A549 (cell line): ENCODE measurements around the gene STRIP2. TPM values are rescaled to one million over a fixed set of nuclear protein-coding genes. Genes with fewer than 3 reads are reported as not detected.
A peak's percentile ranks its signal among the peaks of the same experiment; 100 is the strongest.
"Not testable (repeated sequence)": the region's sequence is repeated elsewhere in the genome, so short reads cannot be mapped to it uniquely, and the experiment has no call there.

ENCODE experiments used
- ATAC-seq, 2 experiments: fragments of 200-7000 bp in 1 of 2; fragments of >200 bp in 1 of 2; cut with Nextera tagmentation in 1 of 2; cut with Tn5 transposase in 1 of 2; 3 replicates each; pipeline versions ENCODE4 v1.8.0 to v1.9.1; 2018 to 2020; ENCODE audit warnings: mild to moderate bottlenecking in 1 of 2, moderate library complexity in 1 of 2
- CTCF ChIA-PET: fragments of 300-600 bp; sonication (Branson Sonifier 250); formaldehyde crosslinking; extraction: SDS; loops from one replicate; lab custom pipeline; 2021; ENCODE audit warnings: antibody characterized with exemption, inconsistent platforms; lab: Yijun Ruan, JAX
- POLR2A ChIA-PET: fragments of 350-600 bp; formaldehyde crosslinking; extraction: SDS; loops from one replicate; lab custom pipeline; 2021; ENCODE audit warnings: antibody characterized with exemption, inconsistent platforms; lab: Yijun Ruan, JAX
- DNase-seq, 2 experiments: peaks; one replicate each; pipeline versions ENCODE4 v3.0.0 to v3.0.0-alpha.2; 2011 to 2016; ENCODE audit warnings: low read depth in 1 of 2, low spot score in 1 of 2
- FAIRE-seq: peaks from 2 replicates; lab custom pipeline; 2011; peaks lifted over from hg19 to GRCh38; lab: Jason Lieb, UNC
- H3K27ac ChIP-seq, 2 experiments: fragments of >200 bp; sonication (Bioruptor Twin); formaldehyde crosslinking; 3 replicates each; pipeline ENCODE4 v1.5.1; 2016 to 2017
- H3K4me1 ChIP-seq: fragments of >200 bp; sonication (Bioruptor Twin); formaldehyde crosslinking; 3 replicates; pipeline ENCODE4 v1.6.1; 2016
- H3K4me2 ChIP-seq: fragments of >200 bp; sonication (Bioruptor Twin); formaldehyde crosslinking; 3 replicates; pipeline ENCODE4 v1.6.1; 2016
- H3K4me3 ChIP-seq: fragments of >200 bp; sonication (Bioruptor Twin); formaldehyde crosslinking; 3 replicates; pipeline ENCODE4 v1.5.1; 2016
- H3K9me3 ChIP-seq: fragments of >200 bp; sonication (Bioruptor Twin); formaldehyde crosslinking; 3 replicates; pipeline ENCODE4 v1.6.1; 2016
- CEBPB ChIP-seq, 2 experiments: fragments of >200 bp in 1 of 2; sonication (Bioruptor Twin) in 1 of 2; formaldehyde crosslinking in 1 of 2; IDR thresholded peaks; 2 replicates each; pipeline ENCODE4 v1.6.1; 2012 to 2016
- CHD2 ChIP-seq: fragments of 150-350 bp; IDR thresholded peaks from 2 replicates; pipeline ENCODE4 v1.6.1; 2014; ENCODE audit warnings: low read length; ENCODE audit not compliant: partially characterized antibody
- E2F6 ChIP-seq: IDR thresholded peaks from 2 replicates; pipeline ENCODE4 v1.6.1; 2012; ENCODE audit warnings: low read depth, borderline replicate concordance
- EHF ChIP-seq: fragments of 250-450 bp; sonication (Bioruptor Pico); IDR thresholded peaks from 2 replicates; pipeline ENCODE4 v1.5.0; 2020; ENCODE audit warnings: mild to moderate bottlenecking
- ELK1 ChIP-seq: fragments of 150-350 bp; IDR thresholded peaks from 2 replicates; pipeline ENCODE4 v1.6.1; 2014; ENCODE audit warnings: low read depth, mild to moderate bottlenecking, low read length
- FOSB ChIP-seq: fragments of 250-450 bp; sonication (Bioruptor Pico); IDR thresholded peaks from 2 replicates; pipeline ENCODE4 v1.5.0; 2020; ENCODE audit warnings: mild to moderate bottlenecking, moderate library complexity
- FOSL2 ChIP-seq, 2 experiments: fragments of 450-650 bp in 1 of 2; fragments of >200 bp in 1 of 2; sonication (Bioruptor Twin) in 1 of 2; formaldehyde crosslinking; IDR thresholded peaks; 2 replicates each; pipeline versions ENCODE4 v1.5.0 to v1.6.1; 2016 to 2020; ENCODE audit warnings: mild to moderate bottlenecking in 1 of 2, moderate library complexity in 1 of 2
- HOXA7 ChIP-seq: fragments of 250-450 bp; sonication (Bioruptor Pico); IDR thresholded peaks from 2 replicates; pipeline ENCODE4 v1.5.0; 2020; ENCODE audit warnings: mild to moderate bottlenecking, moderate library complexity
- JUNB ChIP-seq: fragments of >200 bp; sonication (Bioruptor Twin); formaldehyde crosslinking; IDR thresholded peaks from 2 replicates; pipeline ENCODE4 v1.6.1; 2016
- KDM1A ChIP-seq: fragments of 200-600 bp; sonication (generic); IDR thresholded peaks from 2 replicates; pipeline ENCODE4 v1.6.1; 2016; ENCODE audit warnings: low read depth, mild to moderate bottlenecking
- MYC ChIP-seq: IDR thresholded peaks from 2 replicates; pipeline ENCODE4 v1.6.1; 2012; ENCODE audit warnings: mild to moderate bottlenecking, inconsistent platforms, low read length, improper control_type of control experiment, borderline replicate concordance
- NFE2L2 ChIP-seq: fragments of 150-350 bp; conservative IDR thresholded peaks from 2 replicates; pipeline ENCODE4 v1.6.1; 2014; ENCODE audit warnings: low read length
- NR3C1 ChIP-seq: fragments of >200 bp; sonication (Bioruptor Twin); formaldehyde crosslinking; IDR thresholded peaks from 3 replicates; pipeline ENCODE4 v1.6.1; 2017
- RNF2 ChIP-seq: fragments of 200-600 bp; sonication (generic); IDR thresholded peaks from 2 replicates; pipeline ENCODE4 v1.6.1; 2016; ENCODE audit warnings: low read depth, mild to moderate bottlenecking, antibody characterized with exemption, moderate library complexity, borderline replicate concordance
- SREBF2 ChIP-seq: fragments of 450-650 bp; IDR thresholded peaks from 2 replicates; pipeline ENCODE4 v1.6.1; 2014; ENCODE audit warnings: mild to moderate bottlenecking, moderate library complexity
- ZFP36 ChIP-seq: fragments of 450-650 bp; IDR thresholded peaks from 2 replicates; pipeline ENCODE4 v1.6.1; 2014; ENCODE audit warnings: borderline replicate concordance; ENCODE audit not compliant: partially characterized antibody
- WGBS: methylation state at CpG from one replicate; pipeline ENCODE4 v1.1.6; 2017; ENCODE audit errors: missing lambda C conversion rate; 5-methylcytosine and 5-hydroxymethylcytosine counted together
- polyA plus RNA-seq, 4 experiments: library from polyadenylated mRNA; depleted of rRNA in 3 of 4; stranded (reverse); fragments of >200 nt; fragmentation: RNase III in 1 of 4; extraction: RNeasy Plus Mini Kit Qiagen cat#74134 plus additional on column Dnase treatment in 1 of 4; gene quantifications; 2 replicates in 3 of 4; 3 replicates in 1 of 4; pipeline ENCODE4 v1.2.3, GENCODE V29; 2011 to 2017
- TF ChIP-seq, protein P1 (sequence below): IDR thresholded peaks from 2 replicates; pipeline ENCODE4 v1.6.1; 2012
- TF ChIP-seq, protein P2 (sequence below): fragments of 250-450 bp; sonication (Bioruptor Pico); IDR thresholded peaks from 2 replicates; pipeline ENCODE4 v1.5.0; 2021; ENCODE audit warnings: mild to moderate bottlenecking, moderate library complexity, borderline replicate concordance
- TF ChIP-seq, protein P3 (sequence below): fragments of 450-650 bp; IDR thresholded peaks from 2 replicates; pipeline ENCODE4 v1.6.1; 2014; ENCODE audit warnings: antibody characterized with exemption
- TF ChIP-seq, protein P4 (sequence below): fragments of 200-600 bp; sonication (generic); IDR thresholded peaks from 2 replicates; pipeline ENCODE4 v1.6.1; 2016; ENCODE audit warnings: antibody characterized with exemption, mild to moderate bottlenecking, moderate library complexity

The STRIP2 gene
- polyA plus RNA-seq, 2 of the 4 experiments (the other 2 are of a cell fraction) = 4.9 to 7.2 TPM

DNA sequence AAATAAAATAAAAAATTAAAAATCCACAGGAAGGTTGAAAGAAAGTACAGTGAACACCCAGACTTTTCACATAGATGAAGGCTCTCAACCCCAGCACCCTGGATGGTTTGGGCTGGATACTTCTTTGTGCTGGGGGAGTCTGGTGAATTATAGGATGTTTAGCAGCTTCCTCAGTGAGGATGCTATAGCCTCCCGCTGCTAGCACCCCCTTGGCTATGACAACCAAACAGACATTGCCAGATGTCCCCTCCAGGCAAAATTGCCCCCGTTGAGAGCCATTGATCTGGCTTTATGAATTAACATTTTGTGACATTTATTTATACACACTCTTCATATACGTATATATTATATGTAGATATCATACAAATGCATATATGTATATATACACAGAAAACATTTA, 89.7 kb downstream of the STRIP2 start:
- FAIRE-seq (no peak), DNase-seq (no peak), ATAC-seq (no peak)
- no peak overlapping the region for H3K4me3 ChIP-seq
- H3K9me3 ChIP-seq = no peaks in the 10 kb centered on the region
- no peak overlapping the region for H3K4me2 ChIP-seq
- H3K27ac ChIP-seq = no peak overlapping the region
- no peak for TF ChIP-seq HOXA7 (CRISPR knock-in tag)
- no peak for TF ChIP-seq NFE2L2
- TF ChIP-seq E2F6 = no peak
- no peak for TF ChIP-seq RNF2
- no peak for TF ChIP-seq EHF (CRISPR knock-in tag)
- TF ChIP-seq CHD2 = no peak
- TF ChIP-seq SREBF2 = no peak
- TF ChIP-seq, protein P1, sequence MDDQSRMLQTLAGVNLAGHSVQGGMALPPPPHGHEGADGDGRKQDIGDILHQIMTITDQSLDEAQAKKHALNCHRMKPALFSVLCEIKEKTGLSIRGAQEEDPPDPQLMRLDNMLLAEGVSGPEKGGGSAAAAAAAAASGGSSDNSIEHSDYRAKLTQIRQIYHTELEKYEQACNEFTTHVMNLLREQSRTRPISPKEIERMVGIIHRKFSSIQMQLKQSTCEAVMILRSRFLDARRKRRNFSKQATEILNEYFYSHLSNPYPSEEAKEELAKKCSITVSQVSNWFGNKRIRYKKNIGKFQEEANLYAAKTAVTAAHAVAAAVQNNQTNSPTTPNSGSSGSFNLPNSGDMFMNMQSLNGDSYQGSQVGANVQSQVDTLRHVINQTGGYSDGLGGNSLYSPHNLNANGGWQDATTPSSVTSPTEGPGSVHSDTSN = no peak
- TF ChIP-seq KDM1A = no peak
- TF ChIP-seq MYC = no peak
- no peak for TF ChIP-seq FOSL2 (IDR thresholded peaks at IDR 0.05)
- TF ChIP-seq FOSL2 (CRISPR knock-in tag; IDR thresholded peaks at IDR 0.05) = no peak
- TF ChIP-seq FOSB (CRISPR knock-in tag) = no peak
- TF ChIP-seq, protein P2, sequence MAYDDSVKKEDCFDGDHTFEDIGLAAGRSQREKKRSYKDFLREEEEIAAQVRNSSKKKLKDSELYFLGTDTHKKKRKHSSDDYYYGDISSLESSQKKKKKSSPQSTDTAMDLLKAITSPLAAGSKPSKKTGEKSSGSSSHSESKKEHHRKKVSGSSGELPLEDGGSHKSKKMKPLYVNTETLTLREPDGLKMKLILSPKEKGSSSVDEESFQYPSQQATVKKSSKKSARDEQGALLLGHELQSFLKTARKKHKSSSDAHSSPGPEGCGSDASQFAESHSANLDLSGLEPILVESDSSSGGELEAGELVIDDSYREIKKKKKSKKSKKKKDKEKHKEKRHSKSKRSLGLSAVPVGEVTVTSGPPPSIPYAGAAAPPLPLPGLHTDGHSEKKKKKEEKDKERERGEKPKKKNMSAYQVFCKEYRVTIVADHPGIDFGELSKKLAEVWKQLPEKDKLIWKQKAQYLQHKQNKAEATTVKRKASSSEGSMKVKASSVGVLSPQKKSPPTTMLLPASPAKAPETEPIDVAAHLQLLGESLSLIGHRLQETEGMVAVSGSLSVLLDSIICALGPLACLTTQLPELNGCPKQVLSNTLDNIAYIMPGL (CRISPR knock-in tag) = no peak
- ChIA-PET POLR2A (no interaction called here), CTCF (interaction anchor here (1.0 to 2.1 kb wide), 2 partner anchors 87 to 118 kb away, joined by 4 to 6 read pairs; partner anchors contain the start of gene NRF1)
- WGBS = 54% methylated on average over 3 of the region's 3 CpGs
- H3K4me1 ChIP-seq = peaks cover 4% of the 10 kb centered on the region; the same call in 1 of the 3 replicates

DNA sequence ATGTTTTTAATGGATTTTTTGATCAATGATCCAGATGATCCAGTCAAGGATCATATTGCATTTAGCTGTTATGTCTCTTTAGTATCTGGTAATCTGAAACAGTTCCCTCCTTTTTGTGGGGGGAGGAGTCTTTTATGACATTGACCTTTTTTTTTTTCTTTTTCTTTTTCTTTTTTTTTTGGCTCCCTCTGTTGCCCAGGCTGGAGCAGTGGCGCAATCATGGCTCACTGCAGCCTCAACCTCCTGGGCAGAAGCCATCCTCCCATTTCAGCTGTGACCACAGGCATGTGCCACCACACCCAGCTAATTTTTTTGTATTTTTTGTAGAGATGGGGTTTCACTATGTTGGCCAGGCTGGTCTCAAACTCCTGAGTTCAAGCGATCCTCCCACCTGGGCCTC, 90.2 kb downstream of the STRIP2 start:
- H3K4me3 ChIP-seq, H3K4me1 ChIP-seq, FAIRE-seq, H3K9me3 ChIP-seq: not testable (repeated sequence)
- WGBS = 58% methylated on average over 2 of the region's 2 CpGs
- ChIA-PET POLR2A (interaction anchor here (1.1 kb wide), 1 partner anchor 21 kb away, joined by 4 read pairs; no protein-coding TSS in a partner anchor), CTCF (interaction anchor here (1.0 kb wide), 1 partner anchor 118 kb away, joined by 4 read pairs; no protein-coding TSS in a partner anchor)
- ATAC-seq = peak in 1 of 2 experiments; percentile 42; a peak in 3 of 6 replicates
- peak; percentile 32 to 72; a peak in 1 of 4 replicates for TF ChIP-seq CEBPB (IDR thresholded peaks at IDR 0.05)
- TF ChIP-seq, all 56 proteins: peak for 1; not testable (repeated sequence) for 55
- H3K27ac ChIP-seq, H3K4me2 ChIP-seq: not testable (repeated sequence)
- DNase-seq = peak in 1 of 2 experiments; percentile 24

DNA sequence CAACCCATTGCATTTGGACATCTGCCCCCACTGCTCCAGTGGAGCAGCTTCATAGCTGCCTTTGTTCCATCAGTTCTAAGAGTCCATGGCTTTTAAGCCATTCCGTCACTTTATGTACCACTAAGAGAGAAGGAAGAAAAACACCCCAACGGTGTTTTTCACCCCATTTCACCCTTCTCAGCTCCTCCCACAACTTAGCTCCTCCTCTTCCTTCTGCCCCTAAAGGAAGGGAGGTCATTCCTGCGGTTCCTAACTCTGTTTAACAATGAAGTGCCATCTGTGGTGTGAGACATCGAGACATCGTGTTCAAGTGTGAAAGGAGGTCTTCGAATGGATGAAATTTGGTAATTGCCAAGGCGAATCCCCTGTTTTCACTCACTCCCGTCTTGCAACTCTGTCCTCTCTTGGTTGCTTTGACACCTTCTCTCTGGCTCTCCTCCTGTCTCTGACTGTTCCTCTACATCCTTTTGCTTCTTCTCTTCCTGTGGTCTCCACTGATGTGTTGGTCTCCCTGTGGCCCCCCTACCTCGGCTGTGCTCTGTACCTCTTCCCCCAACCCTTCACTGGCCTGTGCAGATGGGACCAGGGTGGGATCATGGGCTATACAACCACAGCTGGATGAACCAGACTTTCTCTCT, 91.1 kb downstream of the STRIP2 start:
- ATAC-seq = no peak
- FAIRE-seq = no peak
- no peak for DNase-seq

More for the DNA sequence above, 91.1 kb downstream of the STRIP2 start:
- 82% methylated on average over 9 of the region's 9 CpGs for WGBS
- H3K4me1 ChIP-seq = peaks cover 6% of the 10 kb centered on the region; the same call in 2 of the 3 replicates
- no peak overlapping the region for H3K27ac ChIP-seq
- TF ChIP-seq ZFP36 (no peak), NR3C1 (no peak), JUNB (no peak), ELK1 (no peak), EHF (CRISPR knock-in tag) (no peak)
- TF ChIP-seq, protein P3, sequence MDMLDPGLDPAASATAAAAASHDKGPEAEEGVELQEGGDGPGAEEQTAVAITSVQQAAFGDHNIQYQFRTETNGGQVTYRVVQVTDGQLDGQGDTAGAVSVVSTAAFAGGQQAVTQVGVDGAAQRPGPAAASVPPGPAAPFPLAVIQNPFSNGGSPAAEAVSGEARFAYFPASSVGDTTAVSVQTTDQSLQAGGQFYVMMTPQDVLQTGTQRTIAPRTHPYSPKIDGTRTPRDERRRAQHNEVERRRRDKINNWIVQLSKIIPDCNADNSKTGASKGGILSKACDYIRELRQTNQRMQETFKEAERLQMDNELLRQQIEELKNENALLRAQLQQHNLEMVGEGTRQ = no peak
- TF ChIP-seq, protein P1 = no peak
- TF ChIP-seq, protein P4, sequence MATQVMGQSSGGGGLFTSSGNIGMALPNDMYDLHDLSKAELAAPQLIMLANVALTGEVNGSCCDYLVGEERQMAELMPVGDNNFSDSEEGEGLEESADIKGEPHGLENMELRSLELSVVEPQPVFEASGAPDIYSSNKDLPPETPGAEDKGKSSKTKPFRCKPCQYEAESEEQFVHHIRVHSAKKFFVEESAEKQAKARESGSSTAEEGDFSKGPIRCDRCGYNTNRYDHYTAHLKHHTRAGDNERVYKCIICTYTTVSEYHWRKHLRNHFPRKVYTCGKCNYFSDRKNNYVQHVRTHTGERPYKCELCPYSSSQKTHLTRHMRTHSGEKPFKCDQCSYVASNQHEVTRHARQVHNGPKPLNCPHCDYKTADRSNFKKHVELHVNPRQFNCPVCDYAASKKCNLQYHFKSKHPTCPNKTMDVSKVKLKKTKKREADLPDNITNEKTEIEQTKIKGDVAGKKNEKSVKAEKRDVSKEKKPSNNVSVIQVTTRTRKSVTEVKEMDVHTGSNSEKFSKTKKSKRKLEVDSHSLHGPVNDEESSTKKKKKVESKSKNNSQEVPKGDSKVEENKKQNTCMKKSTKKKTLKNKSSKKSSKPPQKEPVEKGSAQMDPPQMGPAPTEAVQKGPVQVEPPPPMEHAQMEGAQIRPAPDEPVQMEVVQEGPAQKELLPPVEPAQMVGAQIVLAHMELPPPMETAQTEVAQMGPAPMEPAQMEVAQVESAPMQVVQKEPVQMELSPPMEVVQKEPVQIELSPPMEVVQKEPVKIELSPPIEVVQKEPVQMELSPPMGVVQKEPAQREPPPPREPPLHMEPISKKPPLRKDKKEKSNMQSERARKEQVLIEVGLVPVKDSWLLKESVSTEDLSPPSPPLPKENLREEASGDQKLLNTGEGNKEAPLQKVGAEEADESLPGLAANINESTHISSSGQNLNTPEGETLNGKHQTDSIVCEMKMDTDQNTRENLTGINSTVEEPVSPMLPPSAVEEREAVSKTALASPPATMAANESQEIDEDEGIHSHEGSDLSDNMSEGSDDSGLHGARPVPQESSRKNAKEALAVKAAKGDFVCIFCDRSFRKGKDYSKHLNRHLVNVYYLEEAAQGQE = no peak
- H3K4me2 ChIP-seq = no peak overlapping the region
- H3K4me3 ChIP-seq = no peak overlapping the region
- no peaks in the 10 kb centered on the region for H3K9me3 ChIP-seq
- POLR2A ChIA-PET = interaction anchor here (1.1 kb wide), 1 partner anchor 22 kb away, joined by 4 read pairs; no protein-coding TSS in a partner anchor
- CTCF ChIA-PET = interaction anchor here (0.6 kb wide), 1 partner anchor 307 kb away, joined by 3 read pairs; no protein-coding TSS in a partner anchor
